NCI-H1930 (cell line): Measurements from ENCODE around the gene MAD1L1.

Experiments used
- DNase-seq, 2 experiments: peaks; one replicate each; lab custom pipeline; 2025; lab: John Stamatoyannopoulos, UW

The MAD1L1 gene

DNA sequence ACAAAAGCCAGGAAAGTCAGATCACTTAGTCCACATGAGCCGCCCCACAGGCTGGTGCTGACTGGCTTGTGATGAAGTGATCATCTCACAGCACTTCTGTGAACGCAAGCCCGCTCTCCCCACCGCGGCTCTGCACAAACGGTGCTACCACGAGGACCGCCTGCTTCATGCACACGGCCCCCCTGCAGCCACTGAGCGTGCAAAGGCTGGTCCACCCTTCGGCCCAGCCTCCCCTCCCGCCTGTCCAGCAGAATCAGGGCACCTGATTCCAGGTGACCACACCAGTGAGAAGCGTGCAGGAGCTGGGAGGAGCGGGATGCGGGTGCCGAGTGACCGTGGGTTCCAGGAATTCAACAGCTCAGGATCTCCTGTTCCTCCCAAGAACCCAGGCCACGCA is 32.2 kb downstream of the MAD1L1 start:
- DNase-seq = no peak

DNA sequence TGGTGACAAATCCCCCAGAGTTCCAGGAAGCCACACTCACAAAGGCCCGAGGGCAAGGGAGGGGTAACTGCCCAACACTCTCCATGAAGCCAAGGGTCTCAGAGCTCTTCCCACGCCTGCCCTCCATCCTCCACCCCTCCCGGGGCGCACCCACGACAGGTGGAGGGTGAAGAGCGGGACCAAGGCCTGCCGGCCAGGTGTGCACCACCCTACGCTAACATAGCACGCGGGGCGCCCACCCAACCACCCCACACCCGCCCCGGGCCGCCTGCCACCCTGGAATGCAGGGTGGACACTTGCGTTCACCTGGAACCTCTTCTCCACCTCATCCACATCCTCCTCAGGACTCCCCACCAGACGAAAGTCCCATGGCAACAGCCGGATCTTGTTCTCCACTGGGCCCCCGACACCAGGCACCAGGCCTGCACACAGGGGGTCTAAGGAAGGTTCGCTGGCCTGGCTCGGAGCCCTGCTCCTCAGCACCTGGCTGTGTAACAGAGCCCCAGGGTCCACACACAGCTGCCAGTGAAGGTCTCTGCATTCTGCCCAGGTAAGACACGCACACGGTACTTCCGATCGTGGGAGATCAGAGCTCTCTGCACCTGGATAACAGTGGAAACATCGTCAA is 32.7 kb downstream of the MAD1L1 start:
- DNase-seq = no peak

DNA sequence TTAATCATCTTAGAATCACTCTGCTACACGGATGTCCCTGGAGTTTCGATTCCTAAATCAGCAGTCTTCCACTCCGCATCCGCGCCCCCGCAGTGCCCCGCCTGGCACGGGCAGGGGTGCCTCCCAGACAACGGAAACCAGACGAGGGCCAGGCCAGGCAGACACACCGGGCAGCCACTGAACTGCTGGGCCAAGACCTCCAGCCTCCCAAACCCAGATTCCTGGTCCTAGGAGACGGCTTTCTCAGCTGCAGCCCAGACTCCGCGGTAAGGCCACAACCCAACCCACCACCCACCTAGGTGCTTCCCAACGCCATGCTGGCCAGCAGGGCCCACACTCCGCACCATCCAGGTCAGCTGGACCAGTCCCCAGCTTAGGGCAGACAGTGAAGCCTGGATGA is 33.2 kb downstream of the MAD1L1 start:
- no peak for DNase-seq

DNA sequence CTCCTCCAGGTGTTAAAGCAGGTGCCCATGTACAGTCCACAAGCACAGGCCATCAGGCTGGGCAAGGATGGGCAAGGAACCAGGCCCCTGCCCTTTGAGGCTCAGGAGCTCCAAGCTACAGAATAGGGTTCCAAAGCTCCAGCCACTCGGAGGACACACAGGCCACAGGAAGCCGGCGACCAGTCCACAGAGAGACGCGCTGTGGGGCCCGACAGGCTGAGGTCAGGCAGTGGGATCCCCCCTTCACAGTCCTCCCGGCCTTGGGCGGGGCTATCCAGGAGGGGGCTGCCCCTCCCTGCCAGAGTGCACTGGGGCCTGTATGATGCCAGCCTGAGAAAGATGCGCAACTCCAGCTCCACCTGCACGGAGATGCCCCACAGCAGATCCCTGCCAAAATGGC is 34.0 kb downstream of the MAD1L1 start:
- DNase-seq = no peak

DNA sequence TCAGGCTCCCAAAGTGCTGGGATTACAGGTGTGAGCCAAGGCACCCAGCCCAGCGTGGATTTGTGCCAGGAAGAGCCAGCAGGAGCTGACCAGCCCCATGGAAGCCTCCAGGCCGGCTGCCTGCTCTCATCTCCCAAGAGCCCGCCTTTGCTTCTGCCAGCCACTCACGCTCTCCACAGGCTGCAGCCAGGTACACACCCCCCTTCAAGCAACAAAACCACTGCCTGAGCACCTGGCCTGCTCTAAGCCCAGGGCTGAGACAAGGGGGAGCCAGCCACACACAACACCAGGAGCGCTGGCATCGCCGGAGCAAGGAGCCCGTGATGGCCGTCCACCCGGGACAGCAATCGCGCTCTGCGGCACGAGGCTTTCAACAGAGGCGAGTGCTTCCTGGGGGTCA is 34.5 kb downstream of the MAD1L1 start:
- no peak for DNase-seq

DNA sequence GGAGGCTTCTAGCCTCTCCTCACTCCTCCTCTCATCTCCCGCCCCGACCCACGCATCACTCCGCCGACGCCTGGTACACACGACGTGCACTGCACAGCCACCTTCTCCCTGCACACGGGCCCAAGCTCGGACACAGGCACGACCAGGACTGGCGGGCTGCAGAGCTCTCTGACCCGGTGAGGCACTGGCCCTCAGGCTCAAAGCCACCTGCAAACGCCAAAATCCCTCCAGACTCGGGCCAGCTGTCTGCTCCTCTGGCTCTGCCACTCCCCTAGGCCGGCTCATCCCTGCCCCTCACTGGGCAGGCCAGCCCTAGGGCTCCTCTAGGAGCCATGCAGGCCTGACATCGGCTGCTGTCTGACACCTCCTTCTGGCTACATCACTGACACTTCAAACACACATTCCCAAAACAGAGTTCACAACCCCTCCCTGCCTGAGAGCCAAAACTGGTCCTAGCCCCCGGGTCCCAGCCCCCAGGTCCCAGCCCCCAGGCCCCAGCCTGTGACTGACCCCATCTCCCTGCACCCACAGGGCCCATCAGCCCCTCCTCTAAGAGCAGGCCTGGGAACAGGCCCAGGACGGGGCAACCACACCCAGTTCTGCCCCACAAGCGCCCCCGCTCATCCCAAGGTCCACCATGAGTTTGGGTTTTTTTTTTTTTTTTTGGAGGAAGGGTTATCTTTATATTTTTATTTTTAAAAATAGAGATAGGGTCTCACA is 35.1 kb downstream of the MAD1L1 start:
- no peak for DNase-seq

DNA sequence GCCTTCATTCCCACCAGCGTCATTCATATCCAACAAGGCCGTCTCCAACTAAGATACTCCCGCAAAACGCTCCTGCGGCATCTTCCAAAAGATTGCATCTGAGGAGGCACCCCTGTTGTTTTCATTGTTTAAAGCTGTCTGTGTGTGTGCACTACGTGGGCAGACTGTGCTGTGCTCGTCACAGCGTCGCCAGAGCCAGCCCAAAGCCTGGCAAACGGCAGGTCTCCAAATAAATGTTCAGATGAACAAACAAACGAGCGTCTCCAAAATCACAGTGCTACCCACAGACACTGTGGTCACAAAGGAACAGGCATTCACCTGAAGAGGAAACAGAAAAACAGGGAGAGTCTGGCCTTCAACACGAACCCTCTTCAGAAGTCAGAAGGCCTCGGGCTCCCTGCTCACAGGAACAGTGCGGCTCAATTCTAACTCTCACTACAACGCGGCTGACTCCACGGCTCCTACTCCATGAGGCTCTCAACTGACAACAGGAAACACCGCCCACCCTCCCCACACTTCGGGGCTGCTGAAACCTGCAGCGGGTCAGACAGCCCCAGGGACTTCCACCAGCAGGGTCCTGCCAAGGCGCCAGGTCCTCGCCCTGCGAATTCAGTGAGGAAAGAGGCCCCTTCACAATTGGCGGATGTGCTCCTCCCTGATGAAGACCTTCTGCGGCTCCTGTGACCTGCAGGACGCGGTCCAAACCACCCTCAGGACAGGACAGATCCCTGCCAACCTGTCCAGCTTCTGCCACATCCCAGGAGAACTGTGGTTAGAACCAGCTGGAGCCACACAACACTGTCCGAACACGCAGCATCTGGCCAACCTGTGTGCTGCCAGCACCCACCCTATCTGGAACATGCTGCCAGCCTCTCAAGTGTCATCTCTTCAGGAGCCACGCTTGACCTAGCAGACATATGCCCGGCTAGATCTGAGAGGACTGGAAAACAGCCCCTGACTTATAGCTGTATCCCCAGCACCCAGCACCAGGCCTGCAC is 36.1 kb downstream of the MAD1L1 start:
- DNase-seq = no peak

DNA sequence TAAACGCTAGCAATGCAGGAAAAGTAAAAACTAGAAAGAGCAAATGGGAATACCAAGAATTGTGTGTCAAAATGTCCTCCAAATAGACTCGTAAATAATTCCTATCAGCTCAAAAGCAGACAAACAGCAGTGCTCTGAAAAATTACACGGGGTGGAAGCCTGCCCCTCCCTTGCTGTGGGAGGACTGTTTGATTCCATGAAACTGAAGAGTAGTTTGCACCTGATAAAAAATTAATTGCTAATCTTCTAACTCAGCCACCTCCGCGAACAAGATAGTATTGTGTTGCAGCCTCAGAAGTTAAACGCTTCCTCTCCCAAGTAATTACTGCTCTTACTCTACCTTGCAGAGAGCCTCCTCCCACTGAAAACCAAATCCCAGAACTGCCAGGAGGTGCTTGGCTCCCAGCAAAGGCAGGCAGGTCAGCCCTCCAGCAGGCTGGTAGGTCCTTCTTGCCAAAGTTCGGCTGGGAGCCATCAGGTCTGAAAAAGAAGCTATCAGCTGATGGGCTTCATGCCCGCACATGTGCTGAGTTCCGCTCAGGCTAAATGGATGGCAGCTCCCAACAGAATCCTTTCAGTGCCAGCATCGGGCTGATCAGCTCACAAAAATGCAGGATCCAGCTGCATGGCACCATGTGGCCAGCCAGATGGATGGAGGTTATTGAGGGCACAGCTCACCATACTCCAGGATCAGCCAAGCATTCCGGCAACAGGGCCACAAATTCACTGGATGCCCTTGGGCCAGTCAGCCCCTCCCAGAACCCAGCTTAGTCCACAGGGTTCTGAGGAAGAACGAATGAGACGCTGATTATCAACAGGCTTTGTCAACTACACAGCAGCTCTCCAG is 37.1 kb downstream of the MAD1L1 start:
- DNase-seq = no peak

DNA sequence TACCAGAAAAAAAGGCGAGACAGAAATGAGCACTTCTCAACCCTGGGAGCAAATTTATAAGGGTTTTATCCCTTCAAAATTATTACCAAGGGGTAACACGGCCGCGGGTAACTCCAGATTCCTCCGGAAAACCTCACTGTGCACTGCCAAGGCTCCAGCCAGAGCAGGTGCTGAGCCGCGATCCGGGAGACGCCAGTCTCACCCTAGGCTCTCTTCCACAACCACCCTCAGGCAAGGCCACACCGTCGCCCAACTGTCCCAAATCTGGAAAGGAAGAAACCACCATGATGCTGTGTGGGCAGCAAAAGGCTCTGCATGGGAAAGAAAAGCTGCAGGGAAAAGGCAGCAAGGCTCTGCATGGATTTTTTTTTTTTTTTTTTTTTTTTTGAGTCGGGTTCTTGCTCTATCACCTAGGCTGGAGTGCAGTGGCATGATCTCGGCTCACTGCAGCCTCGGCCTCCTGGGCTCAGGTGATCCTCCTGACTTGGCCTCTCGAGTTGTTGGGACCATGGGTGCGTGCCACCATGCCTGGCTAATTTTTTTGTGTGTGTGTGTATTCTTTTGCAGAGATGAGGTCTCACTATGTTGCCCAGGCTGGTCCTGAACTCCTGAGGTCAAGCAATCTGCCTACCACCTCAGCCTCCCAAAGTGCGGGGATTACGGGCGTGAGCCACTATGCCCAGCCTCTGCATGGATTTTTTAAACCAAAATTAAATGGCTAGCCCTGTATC is 39.0 kb downstream of the MAD1L1 start:
- DNase-seq = no peak

DNA sequence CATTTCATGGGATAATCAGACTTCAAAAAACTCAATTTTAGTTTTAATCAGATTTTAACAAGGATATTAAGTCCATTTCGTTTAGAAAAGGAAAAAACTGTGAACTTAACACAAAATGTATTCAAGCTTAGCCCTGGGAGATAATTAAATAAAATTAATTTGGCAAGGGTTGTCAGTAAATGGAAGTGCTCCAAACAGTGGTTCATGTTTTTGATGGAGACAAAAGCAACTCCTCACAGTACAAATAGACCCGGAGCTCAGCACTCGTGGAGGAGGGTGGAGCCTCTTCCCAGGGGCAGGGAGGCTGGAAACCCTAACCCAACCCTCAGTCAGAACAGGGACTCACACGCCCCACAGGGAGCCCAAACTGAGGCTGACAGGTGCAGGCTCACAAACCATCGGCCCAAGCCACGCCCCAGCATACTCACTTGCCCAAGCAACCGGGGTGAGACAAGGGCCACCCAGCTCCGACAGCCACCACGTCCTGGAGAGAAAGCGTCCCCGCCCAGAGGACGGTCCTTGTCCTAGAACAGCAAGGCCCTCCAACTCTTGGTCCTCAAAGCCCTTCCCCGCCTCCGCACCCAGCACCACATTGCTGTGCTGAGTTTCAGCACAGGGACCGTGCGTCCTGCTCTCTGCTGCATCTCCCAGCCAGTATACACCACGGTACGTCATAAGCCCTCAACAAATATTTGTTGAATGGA is 39.8 kb downstream of the MAD1L1 start:
- no peak for DNase-seq

DNA sequence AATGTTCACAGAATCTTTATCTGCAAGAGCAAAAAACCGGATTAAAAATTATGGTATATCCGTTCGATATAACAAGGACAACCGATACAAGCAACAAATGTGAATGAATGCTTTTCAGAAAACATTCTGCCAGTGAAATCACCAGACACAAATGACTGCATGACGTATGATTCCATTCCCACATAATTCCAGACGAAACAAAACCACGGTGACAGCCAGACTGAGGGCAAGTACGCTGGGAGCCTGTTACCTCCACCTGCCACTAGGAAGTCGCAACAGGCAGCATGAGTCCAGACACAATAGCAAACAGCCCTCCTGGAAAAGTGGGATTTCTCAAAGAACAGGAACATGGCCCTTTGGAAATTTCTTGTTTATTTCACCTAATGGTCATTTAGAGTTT is 41.7 kb downstream of the MAD1L1 start:
- no peak for DNase-seq

DNA sequence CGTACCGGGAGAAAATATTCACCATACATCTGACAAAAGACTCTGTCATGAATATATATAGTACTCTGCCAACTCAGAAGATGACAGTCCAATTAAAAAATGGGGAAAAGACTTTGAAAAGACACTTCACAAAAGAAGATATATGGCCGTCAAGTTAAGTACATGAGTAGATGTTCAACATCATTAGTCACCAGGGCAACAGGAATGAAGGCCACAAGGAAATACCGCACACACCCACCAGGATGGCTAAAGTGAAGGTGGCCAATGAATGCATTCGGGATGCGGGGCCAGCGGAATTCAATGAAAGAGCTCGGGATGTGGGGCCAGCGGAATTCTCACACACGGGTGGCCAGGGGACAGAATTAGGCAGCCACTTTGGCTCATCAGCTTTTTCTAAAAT is 42.2 kb downstream of the MAD1L1 start:
- DNase-seq = peak; percentile 19

DNA sequence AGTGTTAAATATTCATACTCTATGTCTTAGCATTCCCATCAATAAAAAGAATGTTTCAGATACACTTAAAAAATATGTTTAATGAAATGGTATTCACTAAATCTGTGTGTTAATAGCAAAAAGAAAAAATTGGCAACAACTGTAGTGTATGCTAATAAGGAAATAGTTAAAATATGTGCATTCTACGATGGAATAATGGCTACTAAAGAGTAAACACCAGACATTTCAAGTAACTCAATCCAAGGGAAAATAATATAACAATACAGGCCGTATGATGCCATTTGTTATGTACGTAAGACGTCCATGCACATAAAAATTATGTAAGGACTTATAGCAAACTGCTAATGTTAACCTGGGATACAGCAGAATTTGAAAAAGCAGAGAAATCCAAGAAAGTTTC is 46.6 kb downstream of the MAD1L1 start:
- DNase-seq = no peak

DNA sequence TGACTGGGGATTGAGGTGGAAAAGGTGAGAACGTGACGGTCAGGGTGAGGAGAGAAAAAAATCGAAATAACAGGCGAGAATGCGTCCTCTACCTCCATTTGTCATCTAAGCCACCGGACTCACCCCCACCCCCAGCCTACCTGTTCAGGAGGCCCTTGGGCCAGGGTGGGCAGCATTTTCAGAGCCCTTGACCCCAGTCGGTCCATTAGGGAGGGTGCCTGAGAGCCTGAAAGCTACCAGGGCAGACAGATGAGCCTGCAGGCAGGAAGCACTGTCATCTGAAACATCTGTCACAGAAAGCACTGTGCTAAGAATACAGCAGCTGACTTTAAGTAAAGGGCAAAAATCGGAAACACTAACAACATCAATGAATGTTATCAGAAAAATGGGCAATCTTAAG is 47.0 kb downstream of the MAD1L1 start:
- no peak for DNase-seq

DNA sequence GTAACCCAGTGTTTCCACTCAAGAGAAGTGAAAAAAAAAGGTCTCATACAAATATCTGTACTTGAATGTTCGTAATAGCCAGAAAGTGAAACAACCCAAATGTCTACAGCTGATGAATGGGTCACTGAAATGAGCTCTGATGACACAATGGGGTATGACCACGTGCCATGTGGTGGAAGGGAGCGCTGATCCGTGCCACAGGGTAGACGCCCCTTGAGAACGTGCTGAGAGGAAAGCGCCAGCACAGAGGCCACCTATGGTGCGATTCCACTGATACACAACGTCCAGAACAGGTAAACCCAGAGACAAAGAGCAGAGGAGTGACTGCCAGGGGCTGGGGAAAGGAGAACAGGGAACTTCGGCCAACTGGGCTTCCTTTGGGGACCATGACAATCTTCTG is 50.3 kb downstream of the MAD1L1 start:
- no peak for DNase-seq

DNA sequence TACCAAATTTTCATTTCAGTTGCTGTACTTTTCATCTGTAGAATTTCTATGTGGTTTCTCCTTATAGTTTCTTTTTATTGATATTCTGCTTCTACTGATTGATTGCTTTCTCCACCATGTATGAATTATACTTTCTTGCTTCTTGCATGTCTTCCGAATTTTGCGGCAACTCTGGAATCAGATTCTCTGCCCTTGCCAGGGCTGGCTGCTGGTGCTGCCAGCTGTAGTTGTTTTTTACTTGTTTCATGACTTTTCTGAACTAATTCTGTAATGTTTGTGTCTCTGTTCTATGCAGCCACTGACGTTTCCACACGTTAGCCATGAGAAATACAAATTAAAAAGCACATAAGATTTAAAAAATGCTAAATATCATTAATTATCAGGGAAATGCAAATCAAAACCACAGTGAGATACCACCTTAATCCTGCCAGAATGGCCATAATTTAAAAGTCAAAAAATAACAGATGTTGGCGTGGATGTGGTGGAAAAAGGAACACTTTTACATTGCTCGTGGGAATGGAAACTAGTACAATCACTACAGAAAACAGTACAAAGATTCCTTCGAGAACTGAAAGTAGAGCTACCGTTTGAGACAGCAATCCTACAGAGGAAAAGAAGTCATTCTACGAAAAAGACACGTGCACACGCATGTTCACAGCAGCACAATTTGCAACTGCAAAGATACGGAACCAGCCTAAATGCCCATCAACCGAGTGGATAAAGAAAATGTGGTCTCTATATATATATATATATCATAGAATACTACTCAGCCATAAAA is 51.5 kb downstream of the MAD1L1 start:
- DNase-seq = no peak

DNA sequence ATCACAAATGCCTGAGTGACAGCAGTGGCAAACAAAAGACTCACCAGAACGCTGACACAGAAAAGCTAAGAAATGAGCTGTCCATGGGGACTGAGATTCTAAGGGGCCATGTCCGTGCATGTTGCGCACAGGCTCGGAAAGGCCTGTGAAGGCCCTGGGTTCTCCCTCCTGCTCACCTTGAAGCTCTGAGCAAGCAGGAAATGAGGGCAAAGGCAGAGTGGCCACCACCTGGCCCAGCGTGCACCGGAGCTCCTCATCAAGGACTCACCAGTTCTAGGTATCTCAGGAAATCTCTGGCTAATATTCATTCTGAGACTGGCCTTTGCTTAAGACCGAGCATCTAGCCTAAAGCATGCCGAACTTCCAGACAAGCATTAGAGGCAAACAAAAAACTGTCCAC is 52.7 kb downstream of the MAD1L1 start:
- DNase-seq = no peak

DNA sequence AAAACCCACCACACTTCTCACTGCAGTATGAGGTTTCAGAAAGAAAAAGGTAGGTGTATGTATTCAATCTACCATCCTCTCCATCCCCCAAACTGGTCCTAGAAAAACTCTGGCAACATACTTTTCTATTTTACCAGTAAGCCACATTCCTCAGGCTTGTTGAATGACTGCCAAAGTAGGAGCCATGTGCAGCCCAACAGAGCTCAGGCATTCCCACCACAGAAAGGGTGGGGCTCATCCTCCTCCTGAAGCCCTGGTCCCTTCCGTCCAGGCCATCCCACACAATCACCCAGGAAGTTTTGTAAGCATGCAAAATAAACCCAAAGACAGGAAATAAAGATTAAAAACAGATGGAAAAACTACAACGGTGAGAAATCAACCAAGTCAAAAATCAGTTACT is 57.2 kb downstream of the MAD1L1 start:
- DNase-seq = no peak

DNA sequence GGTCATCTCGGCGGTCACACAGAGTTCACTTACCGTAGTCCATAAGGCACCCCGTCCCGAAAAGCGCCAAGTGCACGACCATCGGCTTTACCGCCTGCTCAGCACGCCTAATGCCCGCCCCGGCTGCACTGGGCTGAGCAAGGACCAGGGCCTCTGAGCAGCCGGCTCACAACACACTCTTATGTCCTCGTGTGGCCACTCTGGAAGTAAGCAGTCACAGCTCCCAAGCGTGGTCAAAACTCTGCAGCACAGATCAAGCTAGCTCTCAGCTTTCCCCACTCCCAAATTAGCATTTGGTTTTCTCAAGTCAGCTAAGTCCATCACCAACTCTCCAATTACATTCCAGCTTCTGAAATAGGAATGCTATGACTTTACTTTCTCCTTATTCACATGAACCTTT is 57.7 kb downstream of the MAD1L1 start:
- DNase-seq = no peak
